H9 (cell line): ENCODE measurements around the gene PLPP6. TPM values are rescaled to one million over a fixed set of nuclear protein-coding genes. Genes with fewer than 3 reads are reported as not detected.

ENCODE experiments used
- DNase-seq: peaks from one replicate; pipeline ENCODE4 v3.0.0-alpha.2; 2017
- H2AFZ ChIP-seq: one replicate; pipeline ENCODE4 v1.6.1; 2013; ENCODE audit warnings: mild to moderate bottlenecking, low read length, control low read depth, moderate library complexity
- H2AK5ac ChIP-seq: 2 replicates; pipeline ENCODE4 v1.6.1; 2013; ENCODE audit warnings: low read length, control low read depth, mixed read lengths; ENCODE audit not compliant: insufficient read length
- H2BK120ac ChIP-seq: one replicate; pipeline ENCODE4 v1.6.1; 2013; ENCODE audit warnings: low read depth, mild to moderate bottlenecking, low read length, control low read depth, inconsistent platforms; ENCODE audit not compliant: poor library complexity, severe bottlenecking
- H2BK12ac ChIP-seq: 2 replicates; pipeline ENCODE4 v1.6.1; 2013; ENCODE audit warnings: low read length, control low read depth, mixed read lengths, low read depth; ENCODE audit not compliant: insufficient read length
- H2BK15ac ChIP-seq: 2 replicates; pipeline ENCODE4 v1.6.1; 2013; ENCODE audit warnings: low read depth, low read length, control low read depth
- H2BK20ac ChIP-seq: one replicate; pipeline ENCODE4 v1.6.1; 2013; ENCODE audit warnings: low read depth, mild to moderate bottlenecking, low read length, control low read depth, inconsistent platforms; ENCODE audit not compliant: poor library complexity, severe bottlenecking
- H2BK5ac ChIP-seq: 2 replicates; pipeline ENCODE4 v1.6.1; 2013; ENCODE audit warnings: low read length, control low read depth, mixed read lengths; ENCODE audit not compliant: insufficient read length
- H3K14ac ChIP-seq: 2 replicates; pipeline ENCODE4 v1.6.1; 2013; ENCODE audit warnings: low read length, control low read depth; ENCODE audit not compliant: insufficient read depth
- H3K18ac ChIP-seq: 2 replicates; pipeline ENCODE4 v1.6.1; 2013; ENCODE audit warnings: low read depth, mild to moderate bottlenecking, mixed read lengths, low read length, control low read depth; ENCODE audit not compliant: insufficient read length
- H3K23ac ChIP-seq: 2 replicates; pipeline ENCODE4 v1.6.1; 2013; ENCODE audit warnings: low read length, control low read depth, mixed read lengths, low read depth; ENCODE audit not compliant: insufficient read length
- H3K23me2 ChIP-seq: 2 replicates; pipeline ENCODE4 v1.6.1; 2013; ENCODE audit warnings: low read depth, mild to moderate bottlenecking, mixed read lengths, low read length, control low read depth; ENCODE audit not compliant: insufficient read length, poor library complexity, severe bottlenecking
- H3K27ac ChIP-seq: 2 replicates; pipeline ENCODE4 v1.5.1; 2013; ENCODE audit warnings: low read length, control low read depth, mixed read lengths, low read depth; ENCODE audit not compliant: insufficient read length
- H3K27me3 ChIP-seq: 2 replicates; pipeline ENCODE4 v1.6.1; 2013; ENCODE audit warnings: low read length, control low read depth, inconsistent platforms; ENCODE audit not compliant: insufficient read depth
- H3K4ac ChIP-seq: 2 replicates; pipeline ENCODE4 v1.6.1; 2013; ENCODE audit warnings: low read depth, mild to moderate bottlenecking, control low read depth, inconsistent platforms, low read length, moderate library complexity
- H3K4me1 ChIP-seq: 2 replicates; pipeline ENCODE4 v1.6.1; 2013; ENCODE audit warnings: low read length, control low read depth, inconsistent platforms; ENCODE audit not compliant: insufficient read depth
- H3K4me2 ChIP-seq: 2 replicates; pipeline ENCODE4 v1.6.1; 2013; ENCODE audit warnings: low read length, control low read depth, mixed read lengths; ENCODE audit not compliant: insufficient read length, insufficient read depth
- H3K56ac ChIP-seq: 2 replicates; pipeline ENCODE4 v1.6.1; 2013; ENCODE audit warnings: low read depth, mild to moderate bottlenecking, mixed read lengths, low read length, control low read depth; ENCODE audit not compliant: insufficient read length
- H3K79me1 ChIP-seq: 2 replicates; pipeline ENCODE4 v1.6.1; 2013; ENCODE audit warnings: low read depth, mild to moderate bottlenecking, moderate library complexity, low read length, control low read depth, inconsistent platforms; ENCODE audit not compliant: insufficient read depth, poor library complexity, severe bottlenecking
- H3K79me2 ChIP-seq: 2 replicates; pipeline ENCODE4 v1.6.1; 2013; ENCODE audit warnings: low read length, control low read depth, inconsistent platforms; ENCODE audit not compliant: insufficient read depth
- H3K9ac ChIP-seq: 2 replicates; pipeline ENCODE4 v1.6.1; 2013; ENCODE audit warnings: low read length, control low read depth, mixed read lengths; ENCODE audit not compliant: insufficient read length; ENCODE audit errors: extremely low read depth
- H3K9me3 ChIP-seq: one replicate; pipeline ENCODE4 v1.6.1; 2013; ENCODE audit warnings: low read depth, low read length, inconsistent platforms; ENCODE audit not compliant: control insufficient read depth
- H3T11ph ChIP-seq: one replicate; pipeline ENCODE4 v1.6.1; 2013; ENCODE audit warnings: mild to moderate bottlenecking, low read length, control low read depth, inconsistent platforms
- H4K20me1 ChIP-seq: one replicate; pipeline ENCODE4 v1.6.1; 2013; ENCODE audit not compliant: control insufficient read depth, insufficient read length, insufficient read depth
- H4K5ac ChIP-seq: 2 replicates; pipeline ENCODE4 v1.6.1; 2013; ENCODE audit warnings: low read depth, mild to moderate bottlenecking, mixed read lengths, low read length, control low read depth; ENCODE audit not compliant: insufficient read length
- H4K8ac ChIP-seq: replicated peaks from 2 replicates; pipeline ENCODE4 v1.6.1; 2013; ENCODE audit warnings: low read length, control low read depth, mixed read lengths, low read depth; ENCODE audit not compliant: insufficient read length
- H4K91ac ChIP-seq: 2 replicates; pipeline ENCODE4 v1.6.1; 2013; ENCODE audit warnings: low read depth, mild to moderate bottlenecking, moderate library complexity, mixed read lengths, low read length, control low read depth; ENCODE audit not compliant: insufficient read length
- H3K27ac Mint-ChIP-seq, 3 experiments: 2 replicates in 2 of 3; 3 replicates in 1 of 3; pipeline ENCODE4 v1.8.0; 2020 to 2021; ENCODE audit warnings: mixed read lengths in 3 of 3, mild to moderate bottlenecking in 1 of 3, moderate library complexity in 1 of 3
- H3K27me3 Mint-ChIP-seq: 2 replicates; pipeline ENCODE4 v1.8.0; 2021; ENCODE audit warnings: low read depth, mild to moderate bottlenecking, moderate library complexity, mixed read lengths
- H3K36me3 Mint-ChIP-seq, 3 experiments: 2 replicates in 2 of 3; 3 replicates in 1 of 3; pipeline ENCODE4 v1.8.0; 2020 to 2021; ENCODE audit warnings: low read depth in 3 of 3, mixed read lengths in 3 of 3; ENCODE audit not compliant: insufficient read depth in 1 of 3
- H3K4me1 Mint-ChIP-seq, 2 experiments: 2 replicates each; pipeline ENCODE4 v1.8.0; 2020; ENCODE audit warnings: mixed read lengths in 2 of 2
- H3K4me3 Mint-ChIP-seq, 2 experiments: 2 replicates in 1 of 2; 3 replicates in 1 of 2; pipeline ENCODE4 v1.8.0; 2020 to 2021; ENCODE audit warnings: mild to moderate bottlenecking in 2 of 2, mixed read lengths in 2 of 2, moderate library complexity in 1 of 2
- H3K9me3 Mint-ChIP-seq, 2 experiments: 2 replicates in 1 of 2; 3 replicates in 1 of 2; pipeline ENCODE4 v1.8.0; 2020; ENCODE audit warnings: mild to moderate bottlenecking in 2 of 2, mixed read lengths in 2 of 2, moderate library complexity in 1 of 2
- CTCF ChIP-seq: fragments of 200-600 bp; sonication (generic); conservative IDR thresholded peaks from 3 replicates; pipeline ENCODE4 v1.8.0; 2021; ENCODE audit warnings: antibody characterized with exemption, mild to moderate bottlenecking
- WGBS: extraction: QIAGEN DNeasy Blood & Tissue Kit; methylation state at CpG from one replicate; pipeline ENCODE4 v1.1.7; 2013; ENCODE audit warnings: missing lambda C conversion rate, low lambda C conversion rate, mixed read lengths; ENCODE audit not compliant: insufficient read length; ENCODE audit errors: extremely low coverage; 5-methylcytosine and 5-hydroxymethylcytosine counted together
- total RNA-seq: library from RNA; stranded (reverse); gene quantifications from 2 replicates; pipeline ENCODE4 v1.2.1, GENCODE V29; 2021

The PLPP6 gene
- total RNA-seq, 1 experiment from 2014 or later, result 7.6 TPM

GRCh38 chr9:4667681-4668080, 5.6 kb downstream of the PLPP6 start:
- H3K4me2 ChIP-seq, result no peak overlapping the region
- H2BK12ac ChIP-seq, result no peak overlapping the region
- H3T11ph ChIP-seq, result no peak overlapping the region
- H3K4me1 ChIP-seq, result peaks cover 17% of the 10 kb centered on the region
- Mint-ChIP-seq H3K36me3 (peaks cover 0 to 3% (median 0%) of the 10 kb centered on the region in 3 experiments; a peak in 1 of 7 replicates), H3K27me3 (peaks cover 5% of the 10 kb centered on the region; the same call in 1 of the 2 replicates), H3K4me3 (no peak overlapping the region), H3K27ac (no peak overlapping the region), H3K4me1 (peaks cover 48% of the 10 kb centered on the region in 2 experiments), H3K9me3 (no peaks in the 10 kb centered on the region)
- H3K23me2 ChIP-seq, result peaks cover 4% of the 10 kb centered on the region
- H3K14ac ChIP-seq, result no peak overlapping the region
- no peaks in the 10 kb centered on the region for H3K79me1 ChIP-seq
- H3K9me3 ChIP-seq, result no peaks in the 10 kb centered on the region
- no peak overlapping the region for H3K4ac ChIP-seq
- no peak overlapping the region for H2BK5ac ChIP-seq
- H3K18ac ChIP-seq, result no peak overlapping the region
- WGBS, result no CpG with 5 or more reads among the region's 1 CpG
- H3K27ac ChIP-seq, result no peak overlapping the region
- H4K20me1 ChIP-seq, result peaks cover under 1% of the 10 kb centered on the region
- no peak overlapping the region for H3K9ac ChIP-seq
- TF ChIP-seq CTCF, result no peak
- no peak overlapping the region for H4K8ac ChIP-seq
- no peak overlapping the region for H2BK15ac ChIP-seq
- H3K23ac ChIP-seq, result no peak overlapping the region
- DNase-seq, result no peak
- no peak overlapping the region for H2BK120ac ChIP-seq
- no peak overlapping the region for H2AK5ac ChIP-seq
- H3K56ac ChIP-seq, result no peak overlapping the region
- H3K79me2 ChIP-seq, result no peaks in the 10 kb centered on the region; the same call in 1 of the 2 replicates
- H2BK20ac ChIP-seq, result no peak overlapping the region
- no peaks in the 10 kb centered on the region for H3K27me3 ChIP-seq
- H2AFZ ChIP-seq, result no peak overlapping the region
- no peak overlapping the region for H4K5ac ChIP-seq
- no peak overlapping the region for H4K91ac ChIP-seq
